Measurements from ENCODE around the gene HINT3.

DNA sequence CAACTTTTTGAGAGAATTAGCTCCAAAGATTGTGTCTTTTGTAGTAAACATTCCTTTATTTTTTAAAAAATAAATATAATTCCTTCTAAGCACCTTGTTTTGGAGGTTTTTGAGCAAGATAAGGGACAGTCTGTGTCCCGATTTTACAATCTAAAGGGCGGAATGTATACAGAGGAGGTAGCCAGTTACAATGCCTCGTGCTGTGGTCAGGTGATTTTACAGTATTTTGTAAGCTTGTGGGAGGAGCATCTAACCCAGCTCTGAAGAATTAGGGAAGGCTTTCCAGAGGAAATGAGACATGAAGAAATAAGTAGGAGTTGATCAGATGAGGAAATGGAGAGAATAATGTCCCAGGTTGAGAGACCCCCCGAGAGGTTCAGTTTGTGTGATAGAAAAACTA, 1.3 kb downstream of the HINT3 start:
- TF ChIP-seq, protein P1, sequence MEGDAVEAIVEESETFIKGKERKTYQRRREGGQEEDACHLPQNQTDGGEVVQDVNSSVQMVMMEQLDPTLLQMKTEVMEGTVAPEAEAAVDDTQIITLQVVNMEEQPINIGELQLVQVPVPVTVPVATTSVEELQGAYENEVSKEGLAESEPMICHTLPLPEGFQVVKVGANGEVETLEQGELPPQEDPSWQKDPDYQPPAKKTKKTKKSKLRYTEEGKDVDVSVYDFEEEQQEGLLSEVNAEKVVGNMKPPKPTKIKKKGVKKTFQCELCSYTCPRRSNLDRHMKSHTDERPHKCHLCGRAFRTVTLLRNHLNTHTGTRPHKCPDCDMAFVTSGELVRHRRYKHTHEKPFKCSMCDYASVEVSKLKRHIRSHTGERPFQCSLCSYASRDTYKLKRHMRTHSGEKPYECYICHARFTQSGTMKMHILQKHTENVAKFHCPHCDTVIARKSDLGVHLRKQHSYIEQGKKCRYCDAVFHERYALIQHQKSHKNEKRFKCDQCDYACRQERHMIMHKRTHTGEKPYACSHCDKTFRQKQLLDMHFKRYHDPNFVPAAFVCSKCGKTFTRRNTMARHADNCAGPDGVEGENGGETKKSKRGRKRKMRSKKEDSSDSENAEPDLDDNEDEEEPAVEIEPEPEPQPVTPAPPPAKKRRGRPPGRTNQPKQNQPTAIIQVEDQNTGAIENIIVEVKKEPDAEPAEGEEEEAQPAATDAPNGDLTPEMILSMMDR (IDR thresholded peaks at IDR 0.05): no peak
- peak in 1 of 2 donors; percentile 15 for TF ChIP-seq POLR2A (IDR thresholded peaks at IDR 0.05)
